DMS79 (cell line): ENCODE data around the gene C2CD3.

Source experiments
- DNase-seq: peaks from one replicate; lab custom pipeline; 2025; lab: John Stamatoyannopoulos, UW

Gene C2CD3, protein sequence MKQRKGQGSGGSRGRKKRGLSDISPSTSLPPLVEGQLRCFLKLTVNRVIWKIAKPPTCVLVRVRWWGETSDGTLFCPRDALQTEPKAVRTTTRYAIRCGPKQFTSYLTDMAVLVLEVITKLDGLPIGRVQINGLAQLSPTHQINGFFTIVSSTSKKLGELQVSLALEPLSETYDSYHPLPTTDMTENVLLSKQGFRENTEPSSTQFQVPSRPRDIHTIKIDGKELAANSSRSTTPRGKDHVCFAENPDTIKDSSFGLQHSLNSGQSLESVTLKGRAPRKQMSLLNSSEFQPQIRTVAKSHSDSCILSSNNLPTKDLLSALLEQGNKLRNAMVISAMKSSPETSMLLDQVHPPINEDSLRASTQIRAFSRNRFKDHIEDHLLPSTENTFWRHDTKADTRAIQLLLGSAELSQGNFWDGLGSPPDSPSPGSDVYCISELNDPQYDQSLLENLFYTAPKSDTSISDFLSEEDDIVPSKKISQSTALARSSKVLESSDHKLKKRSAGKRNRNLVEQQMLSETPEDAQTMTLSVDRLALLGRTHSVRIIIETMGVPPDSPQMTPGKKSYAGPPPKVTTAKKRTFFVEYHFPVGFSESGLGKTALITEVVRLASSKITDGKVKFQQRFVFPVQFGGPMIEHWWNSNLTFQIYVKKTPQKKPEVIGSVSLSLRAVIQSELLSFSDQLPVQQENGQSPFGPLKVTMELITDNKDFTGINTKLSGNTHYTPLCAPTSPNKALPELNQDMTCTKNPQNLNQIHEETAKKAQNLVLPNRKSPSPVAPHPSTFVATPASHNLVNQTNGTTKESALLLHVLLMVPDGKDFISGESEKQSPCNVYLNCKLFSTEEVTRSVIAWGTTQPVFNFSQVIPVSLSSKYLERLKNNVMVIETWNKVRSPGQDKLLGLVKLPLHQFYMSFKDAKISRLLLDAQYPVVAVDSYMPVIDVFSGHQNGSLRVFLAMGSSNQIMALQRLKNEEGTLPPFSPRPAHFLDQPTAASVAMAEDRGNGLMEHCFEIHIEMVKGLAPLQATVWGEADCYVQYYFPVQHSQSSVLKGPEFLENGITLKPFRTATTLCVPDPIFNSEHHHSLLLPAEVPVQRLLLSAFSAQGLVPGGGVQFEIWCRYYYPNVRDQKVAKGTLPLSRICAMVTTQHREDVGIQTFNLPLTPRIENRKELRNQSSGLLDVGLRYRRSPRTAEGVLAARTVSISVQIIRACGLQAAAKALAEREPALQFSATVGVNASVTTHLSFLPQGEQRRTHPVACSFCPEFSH (N-terminal part only)

DNA sequence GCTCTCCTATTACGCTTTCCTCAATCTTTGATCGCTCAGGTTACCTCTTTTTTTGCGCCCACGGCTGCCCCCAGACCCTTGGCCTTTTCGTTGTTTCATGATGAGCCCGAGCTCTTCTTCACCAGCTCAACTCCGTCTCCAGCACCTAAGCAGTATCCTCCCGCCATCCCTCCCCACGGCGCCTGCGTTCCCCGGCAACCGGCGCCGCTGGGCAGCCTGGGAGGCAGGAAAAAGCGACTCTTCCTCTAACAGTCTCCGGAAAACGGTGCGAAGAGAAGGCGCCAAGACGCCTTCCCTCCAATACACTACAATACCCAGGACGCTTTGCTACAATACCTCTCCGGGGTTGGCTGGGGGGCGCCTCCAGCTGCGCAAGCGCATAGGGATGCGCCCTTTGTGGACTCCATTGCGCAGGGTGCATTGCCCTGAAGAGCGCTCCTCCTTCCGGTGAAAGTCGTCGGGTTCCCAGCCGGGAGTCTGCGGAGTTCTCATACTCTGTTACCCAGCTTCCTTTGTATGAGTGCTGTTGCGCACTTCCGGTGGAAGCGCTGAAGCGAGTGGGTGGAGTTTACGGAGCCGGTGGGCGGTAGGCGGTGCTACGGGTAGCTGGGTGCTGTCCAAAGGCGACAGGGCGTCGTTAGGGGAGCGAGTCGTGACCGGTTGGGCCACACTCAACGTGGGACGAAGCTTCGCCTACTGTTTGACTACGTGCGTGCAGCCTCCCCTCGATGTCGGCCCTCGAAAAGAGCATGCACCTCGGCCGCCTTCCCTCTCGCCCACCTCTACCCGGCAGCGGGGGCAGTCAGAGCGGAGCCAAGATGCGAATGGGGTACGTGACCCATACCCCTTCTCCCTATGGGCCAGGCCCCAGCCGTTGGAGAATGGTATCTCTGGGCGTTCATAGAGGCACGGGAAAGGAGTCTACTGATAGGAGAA is at the start of gene C2CD3, which contains the start of gene PPME1:
Gene C2CD3 (minus strand): TSS at position 309 of the 936 bp plus-strand sequence. CDS start 210 bp downstream, at position 99.
Gene PPME1 (plus strand): TSS at position 596 of the 936 bp plus-strand sequence. CDS start 133 bp downstream, at position 729.
- peak; percentile 100 for DNase-seq

DNA sequence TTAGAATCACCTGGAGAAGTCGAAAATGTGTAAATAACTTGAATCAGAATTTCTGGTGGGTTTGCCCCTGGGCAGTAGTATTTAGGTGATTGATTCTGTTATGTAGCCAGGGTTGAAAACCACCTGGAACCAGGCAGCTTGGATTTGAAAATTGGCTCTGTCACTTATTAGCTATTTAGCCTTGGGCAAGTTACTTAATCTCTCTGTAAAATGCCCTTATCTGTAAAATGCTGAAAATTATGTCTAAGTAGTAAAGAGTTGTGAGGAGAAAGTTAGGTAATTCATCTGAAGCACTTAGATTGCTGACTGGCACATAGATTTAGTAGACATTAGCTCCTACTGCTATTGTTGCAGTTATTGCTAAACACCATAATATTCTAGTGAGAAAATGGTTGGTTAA is 49.6 kb upstream of the C2CD3 start:
- no peak for DNase-seq

DNA sequence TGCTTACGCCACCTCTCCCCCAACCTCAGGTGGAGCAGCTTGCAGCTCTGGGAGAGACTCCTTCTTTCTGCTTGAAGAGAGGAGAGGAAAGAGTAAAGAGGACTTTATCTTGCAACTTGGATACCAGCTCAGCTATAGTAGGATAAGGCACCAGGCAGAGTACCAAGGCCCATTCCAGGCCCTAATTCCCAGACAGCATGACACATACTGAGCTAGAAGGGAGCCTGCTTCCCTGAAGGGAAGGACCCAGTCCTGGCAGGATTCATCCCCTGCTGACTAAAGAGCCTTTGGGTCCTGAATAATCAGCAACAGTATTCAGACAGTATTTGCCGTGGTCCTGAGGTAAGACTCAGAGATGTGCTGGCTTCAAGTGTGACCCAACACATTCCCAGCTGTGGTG is 41.7 kb upstream of the C2CD3 start:
- no peak for DNase-seq

DNA sequence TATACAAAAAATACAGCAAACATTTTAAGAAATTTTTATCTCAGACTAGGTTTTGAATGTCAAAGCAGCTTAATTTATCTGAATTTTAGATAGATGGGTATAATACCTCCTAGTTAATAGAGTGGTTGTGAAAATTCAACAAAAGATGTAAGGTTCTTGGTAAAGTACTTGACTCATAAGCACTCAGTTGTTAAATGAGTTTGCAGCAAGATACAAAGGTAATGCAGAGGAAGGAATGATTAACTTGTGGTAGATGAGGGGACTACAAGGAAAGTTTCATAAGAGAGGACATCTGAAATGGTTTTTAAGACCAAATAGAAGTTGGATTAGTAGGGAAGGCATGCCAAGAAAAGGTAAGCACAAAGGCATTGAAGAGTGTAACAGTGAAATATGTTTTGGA is 37.7 kb upstream of the C2CD3 start:
- no peak for DNase-seq

DNA sequence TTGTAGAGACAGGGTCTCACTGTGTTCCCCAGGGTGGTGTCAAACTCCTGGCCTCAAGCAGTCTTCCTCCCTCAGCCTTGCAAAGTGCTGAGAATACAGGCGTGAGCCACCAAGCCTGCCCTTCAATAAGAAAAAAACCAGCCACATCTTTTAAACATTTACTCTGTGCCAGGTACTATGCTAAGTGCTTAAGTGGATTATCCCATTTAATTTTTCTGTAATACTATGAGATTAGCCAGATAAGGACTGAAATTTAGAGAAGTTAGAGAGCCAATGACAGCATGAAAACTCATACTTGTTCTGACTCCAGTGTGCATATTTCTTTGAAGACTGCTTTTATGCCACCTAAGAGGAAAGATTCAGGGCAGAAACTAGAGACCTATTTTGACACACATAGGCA is 35.9 kb upstream of the C2CD3 start:
- DNase-seq: no peak

DNA sequence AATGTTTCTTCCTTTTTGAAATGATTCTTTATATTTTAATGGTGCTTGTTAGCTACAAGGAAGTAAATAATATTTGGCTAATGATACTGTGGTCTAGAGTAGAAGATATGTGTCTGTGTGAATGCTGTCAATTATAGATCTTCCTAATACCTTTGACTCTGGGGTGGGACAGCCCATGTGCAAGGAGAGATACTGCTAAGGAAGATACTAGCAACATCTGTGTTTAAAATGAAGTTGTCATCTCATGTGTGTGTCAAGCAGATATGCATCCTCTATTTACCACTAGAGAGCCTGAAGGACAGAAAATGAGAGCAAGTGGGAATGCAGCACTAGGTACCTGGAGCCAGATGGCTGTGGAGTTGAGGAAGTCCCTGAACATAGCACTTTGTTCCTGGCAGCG is 34.4 kb upstream of the C2CD3 start:
- no peak for DNase-seq

DNA sequence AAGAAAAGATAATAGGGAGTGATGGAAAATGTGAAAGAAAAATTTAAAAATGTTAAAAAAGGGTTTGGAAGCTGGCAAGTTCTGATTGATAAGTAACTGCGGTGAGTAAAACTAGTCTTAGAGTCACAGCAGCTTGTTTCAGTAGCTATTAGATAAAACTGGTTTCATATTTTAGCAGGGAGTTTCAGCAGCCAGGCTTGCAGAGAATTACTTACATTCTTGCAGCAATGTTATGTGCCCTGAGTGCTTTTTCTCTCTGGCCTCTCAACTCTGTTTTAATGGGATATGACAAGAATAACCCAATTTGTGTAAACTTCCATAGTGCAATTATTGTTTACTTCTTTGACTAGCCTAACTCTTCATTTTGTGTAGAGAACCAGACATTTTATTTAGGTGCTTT is 33.9 kb upstream of the C2CD3 start:
- DNase-seq: no peak

DNA sequence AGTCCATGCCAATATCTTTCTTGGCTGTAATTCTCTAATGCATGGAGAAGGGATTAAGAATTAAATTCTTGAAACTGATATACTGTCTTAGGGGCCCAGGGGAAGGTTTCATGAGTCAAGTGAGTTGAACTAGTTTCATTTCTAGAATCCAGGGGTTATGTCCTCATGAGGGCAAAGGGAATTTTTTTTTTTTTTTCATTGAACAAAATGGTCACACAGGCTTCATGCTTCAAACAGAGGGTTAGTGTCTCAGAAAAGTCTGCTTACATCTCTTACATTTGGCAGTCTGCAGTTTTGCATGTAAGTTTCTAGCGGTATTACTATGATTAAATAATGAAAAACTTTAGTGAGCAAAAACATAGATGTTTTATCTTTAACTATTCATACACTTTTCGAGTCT is 33.2 kb upstream of the C2CD3 start:
- DNase-seq: no peak

DNA sequence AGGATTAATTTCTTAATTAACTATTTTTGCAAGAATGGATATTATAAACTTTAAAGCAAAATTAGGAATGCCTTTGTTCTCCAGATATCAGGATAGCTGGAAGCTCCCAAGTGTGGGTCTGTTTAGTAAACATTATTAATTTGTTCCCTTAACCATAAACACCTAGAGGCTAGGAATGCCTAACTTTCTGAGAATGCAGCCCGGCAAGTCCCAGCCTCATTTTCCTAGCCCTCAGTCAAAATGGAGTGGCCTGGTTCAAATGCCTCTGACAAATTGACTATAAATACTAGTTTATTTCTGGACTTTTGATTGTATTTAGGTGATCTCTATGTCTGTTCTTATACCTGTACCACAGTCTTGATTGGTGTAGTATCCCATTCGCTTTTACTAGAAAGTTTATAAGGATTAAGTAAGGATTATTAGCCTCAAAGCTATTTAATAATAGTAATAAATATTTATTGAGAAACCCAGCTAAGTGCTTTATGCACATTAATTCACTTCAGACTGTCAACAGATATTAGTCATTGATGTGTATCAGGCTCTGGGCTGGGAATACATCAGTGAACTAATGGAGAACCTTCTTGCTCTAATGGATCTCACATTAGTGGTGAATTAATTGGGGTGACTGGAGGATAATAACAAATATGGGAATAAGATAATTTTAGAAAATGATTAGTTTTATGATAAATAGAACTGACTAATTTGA is 26.1 kb upstream of the C2CD3 start:
- DNase-seq: no peak

DNA sequence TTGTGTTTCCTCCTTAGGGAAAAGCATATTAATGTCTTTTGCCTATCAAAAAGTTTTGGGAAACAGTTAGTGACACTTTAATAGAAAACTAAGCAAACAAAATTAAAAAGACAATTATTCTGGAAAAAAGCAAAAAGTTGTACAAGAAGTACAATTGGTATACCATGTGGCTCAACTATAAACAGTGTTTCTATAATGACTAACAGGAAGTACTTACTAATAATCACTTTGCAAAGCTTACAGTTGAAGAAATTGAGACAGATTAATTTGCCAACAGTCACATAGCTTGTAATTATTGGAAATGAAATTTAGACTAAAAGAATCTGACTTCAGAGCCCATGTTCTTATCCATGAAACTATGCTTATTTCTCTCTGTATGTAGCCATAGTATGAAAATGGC is 25.0 kb upstream of the C2CD3 start:
- DNase-seq: no peak

DNA sequence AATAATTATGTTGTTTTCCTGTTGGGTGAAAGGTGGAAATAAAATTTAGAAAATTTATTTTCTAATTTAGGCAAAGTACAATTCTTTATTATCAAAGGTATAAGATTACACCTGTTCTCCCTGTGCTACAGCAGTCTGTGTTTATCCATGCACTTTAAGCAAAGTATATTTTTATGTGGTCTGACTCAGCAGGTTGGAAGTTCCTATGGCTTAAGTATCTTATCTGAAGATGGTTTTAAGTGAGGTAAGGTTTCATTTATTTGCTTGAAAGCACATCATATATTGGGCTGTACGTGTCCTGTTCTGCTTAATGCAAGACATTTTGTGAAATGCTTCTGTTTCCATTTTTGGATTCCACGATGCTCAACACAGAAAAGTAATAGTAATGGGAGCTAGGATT is 14.9 kb upstream of the C2CD3 start:
- peak; percentile 55 for DNase-seq

DNA sequence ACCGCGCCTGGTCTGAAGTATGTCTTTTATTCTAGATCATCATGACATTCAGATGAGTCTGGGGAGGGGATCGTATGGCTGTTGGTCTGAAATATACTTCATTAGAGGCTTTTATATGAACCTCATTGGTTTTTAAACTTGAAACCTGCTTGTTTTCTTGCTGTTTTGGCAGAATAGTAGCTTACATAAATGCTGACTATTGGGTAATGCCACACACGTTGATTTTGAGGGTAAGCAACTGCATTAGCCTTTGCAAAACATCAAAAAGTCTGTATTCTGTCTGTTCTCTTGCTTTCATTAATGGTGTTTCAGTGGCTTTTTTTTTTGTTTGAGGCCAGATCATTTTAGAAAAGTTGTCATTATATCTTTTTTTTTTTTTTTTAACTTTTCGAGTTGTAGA is 14.5 kb upstream of the C2CD3 start:
- DNase-seq: no peak

DNA sequence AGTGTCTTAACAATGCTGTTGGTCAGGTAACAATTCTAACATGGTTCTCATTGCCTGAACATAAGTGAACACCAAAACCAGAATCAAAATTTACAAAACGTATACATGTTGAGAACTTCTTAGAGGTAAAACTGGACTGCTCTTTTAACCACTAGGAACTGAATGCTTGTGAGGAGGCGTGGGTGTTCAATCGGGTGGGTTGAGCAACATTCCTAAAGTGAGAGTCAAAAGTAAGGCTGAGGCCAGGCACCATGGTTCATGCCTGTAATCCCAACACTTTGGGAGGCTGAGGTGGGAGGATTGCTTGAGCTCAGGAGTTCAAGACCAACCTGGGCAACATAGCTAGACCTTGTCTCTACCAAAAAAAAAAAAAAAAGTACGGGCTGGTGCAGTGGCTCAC is 11.8 kb upstream of the C2CD3 start:
- DNase-seq: no peak

DNA sequence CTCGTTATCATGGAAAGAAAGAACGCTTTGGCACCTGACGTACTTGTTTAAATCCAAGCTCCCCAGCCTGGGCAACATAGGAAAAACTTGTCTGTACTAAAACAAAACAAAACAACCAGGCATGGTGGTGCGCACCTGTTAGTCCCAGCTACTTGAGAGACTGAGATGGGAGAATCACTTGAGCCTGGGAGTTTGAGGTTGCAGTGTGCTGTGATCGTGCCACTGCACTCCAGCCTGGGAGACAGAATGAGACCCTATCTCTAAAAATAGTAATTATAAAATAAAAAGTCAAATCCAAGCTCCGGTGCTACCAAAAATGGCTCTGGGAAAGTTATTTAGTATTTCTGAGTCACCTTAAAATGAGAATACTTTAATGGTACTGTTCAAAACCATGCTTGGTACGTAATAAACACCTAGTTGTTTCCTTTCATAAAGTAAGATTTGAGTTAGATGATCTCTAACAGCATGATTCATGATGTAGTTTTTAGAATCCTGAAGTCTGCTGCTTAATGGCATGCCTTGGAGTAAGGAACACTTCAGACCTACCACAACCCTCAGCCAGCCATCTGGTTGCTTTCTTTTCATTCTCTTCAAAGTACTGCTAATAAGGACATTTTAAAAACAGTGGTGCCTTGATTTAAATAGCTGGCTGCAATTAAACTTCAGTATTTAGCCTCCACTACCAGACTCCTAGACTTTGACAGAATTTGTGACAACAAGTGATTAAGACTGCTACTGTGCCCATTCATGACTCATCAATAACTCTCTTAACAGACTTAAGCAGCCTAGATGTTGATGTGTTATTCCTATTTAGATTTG is 8.6 kb upstream of the C2CD3 start:
- no peak for DNase-seq

DNA sequence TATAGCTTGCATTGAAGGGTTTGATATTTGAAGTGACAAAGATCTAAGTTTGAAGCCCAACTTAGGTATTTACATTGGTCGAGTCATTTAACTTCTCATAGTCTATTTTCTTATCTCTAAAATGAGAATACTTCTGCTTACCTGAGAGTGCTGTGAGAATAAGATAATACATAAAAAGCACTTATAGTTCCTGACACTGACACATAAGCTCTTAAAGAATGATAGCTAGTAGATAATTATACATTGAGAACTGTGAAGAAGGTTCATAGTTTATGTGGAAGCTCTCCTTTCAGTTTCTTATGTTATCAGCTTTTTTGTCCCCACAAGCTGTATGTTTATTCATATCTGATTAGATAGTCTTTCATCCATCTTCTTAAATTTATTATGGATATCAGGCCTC is 5.1 kb upstream of the C2CD3 start:
- no peak for DNase-seq

DNA sequence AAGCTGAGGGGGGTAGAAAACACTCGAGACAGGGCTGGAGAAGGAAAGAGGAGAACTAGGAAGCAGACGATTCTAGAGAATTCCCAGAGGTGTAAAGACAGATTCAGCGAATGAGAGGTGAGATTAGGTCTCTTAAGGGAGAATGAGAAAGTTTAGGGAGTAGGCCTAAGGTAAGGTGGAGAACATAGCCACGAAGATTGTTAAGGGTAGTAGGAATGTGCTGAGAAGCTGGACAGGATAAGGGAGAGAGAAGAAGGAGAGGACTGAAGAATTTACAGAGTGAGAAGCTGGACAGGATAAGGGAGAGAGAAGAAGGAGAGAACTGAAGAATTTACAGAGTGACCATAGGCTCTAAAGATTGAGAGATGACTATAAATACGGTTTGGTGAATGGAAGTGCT is 1.2 kb upstream of the C2CD3 start:
- DNase-seq: no peak

DNA sequence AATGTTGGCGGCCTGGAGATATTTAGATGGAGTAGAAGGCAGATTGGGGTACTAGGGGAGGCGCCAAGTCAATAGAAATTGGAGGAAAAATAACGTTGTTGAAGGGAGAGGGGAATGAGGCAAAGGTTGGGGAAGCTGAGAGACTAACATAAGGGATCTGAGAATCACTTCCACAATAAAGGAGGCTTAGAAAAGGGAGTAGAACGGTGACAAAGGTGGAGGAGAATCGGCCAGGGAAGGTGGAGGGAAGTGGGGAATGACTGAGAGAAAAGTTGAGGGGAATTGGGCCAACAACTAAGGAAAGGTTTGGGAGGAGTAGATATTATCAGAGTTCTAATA is 797 bp upstream of the C2CD3 start:
- DNase-seq: no peak

DNA sequence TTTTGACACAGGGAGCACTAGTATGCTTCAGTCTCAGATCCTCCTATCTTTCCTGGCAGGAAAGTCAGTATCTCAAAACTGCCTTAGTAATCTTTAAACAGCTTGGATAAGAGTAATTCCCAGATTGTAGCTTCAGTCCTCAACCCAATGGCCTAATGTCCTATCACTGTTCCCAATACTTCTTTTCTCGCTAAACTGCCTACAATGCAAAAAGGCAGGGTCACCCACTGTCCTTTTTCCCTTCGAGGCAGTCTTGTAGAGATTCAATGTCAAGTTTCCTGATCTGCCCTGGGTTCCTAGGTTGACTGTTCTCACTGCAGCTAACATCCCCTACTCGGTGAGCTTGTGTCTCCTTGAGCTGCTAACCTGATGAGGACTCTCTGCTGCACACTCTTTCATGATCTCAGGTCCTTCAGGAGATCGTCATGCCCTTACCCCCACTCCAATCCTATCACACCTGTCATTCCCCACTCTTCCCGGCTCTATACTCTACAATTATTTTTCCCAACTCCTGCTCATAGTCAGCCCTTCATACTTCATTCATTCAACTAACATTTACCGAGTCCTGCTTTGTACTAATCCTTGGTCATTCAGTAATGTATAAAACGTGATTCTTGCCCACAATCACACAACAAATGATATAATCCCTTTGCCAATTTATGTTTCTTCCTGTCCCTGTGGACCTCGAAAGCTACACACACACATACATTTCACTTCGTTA is 904 bp downstream of the C2CD3 start:
- no peak for DNase-seq

DNA sequence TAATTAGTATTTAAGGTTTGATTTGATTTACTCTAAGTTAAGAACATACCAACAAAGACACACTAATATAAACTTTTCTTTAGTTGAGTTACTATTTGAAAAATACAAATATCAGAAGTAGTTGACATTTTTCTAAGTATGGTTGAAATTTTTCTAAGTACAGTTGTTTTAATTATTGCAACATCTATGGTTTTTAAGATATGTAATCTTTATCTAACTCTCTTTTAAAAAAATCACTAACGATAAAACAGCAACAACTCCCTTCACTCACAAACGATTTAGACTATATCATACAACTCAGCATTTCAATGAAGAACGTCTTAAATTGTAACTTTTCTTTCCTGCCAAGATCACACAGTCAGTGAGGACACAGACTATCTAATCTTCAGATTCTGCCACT is 2.0 kb downstream of the C2CD3 start:
- no peak for DNase-seq
